Skeletal muscle tissue (tissue), 4 donors: ENCODE results near the gene PPOX. TPM values are rescaled to one million over a fixed set of nuclear protein-coding genes. Genes with fewer than 3 reads are reported as not detected.

Experiments
- H3K27ac ChIP-seq: one replicate; pipeline ENCODE4 v1.7.0; 2013; ENCODE audit warnings: mild to moderate bottlenecking, low read depth, low read length, inconsistent platforms
- H3K27me3 ChIP-seq, 3 donors: one replicate each; pipeline ENCODE4 v1.7.0; 2013; ENCODE audit warnings: low read length in 3 of 3; ENCODE audit not compliant: control insufficient read depth in 3 of 3, insufficient read depth in 3 of 3
- H3K36me3 ChIP-seq, 3 donors: one replicate each; pipeline ENCODE4 v1.7.0; 2013; ENCODE audit warnings: low read length in 3 of 3; ENCODE audit not compliant: control insufficient read depth in 3 of 3, insufficient read depth in 3 of 3
- H3K4me1 ChIP-seq, 3 donors: one replicate each; pipeline ENCODE4 v1.7.0; 2013; ENCODE audit warnings: low read length in 3 of 3, mild to moderate bottlenecking in 3 of 3; ENCODE audit not compliant: control insufficient read depth in 3 of 3, insufficient read depth in 3 of 3
- H3K4me3 ChIP-seq, 3 donors: one replicate each; pipeline ENCODE4 v1.7.0; 2013; ENCODE audit warnings: low read length in 3 of 3
- H3K9ac ChIP-seq, 3 donors: one replicate each; pipeline ENCODE4 v1.7.0; 2013; ENCODE audit warnings: low read length in 3 of 3, mild to moderate bottlenecking in 3 of 3, moderate library complexity in 2 of 3, low read depth in 1 of 3
- H3K9me3 ChIP-seq, 3 donors: one replicate each; pipeline ENCODE4 v1.7.0; 2013; ENCODE audit warnings: low read length in 3 of 3; ENCODE audit not compliant: control insufficient read depth in 3 of 3
- total RNA-seq: library from RNA; depleted of rRNA; stranded (reverse); fragments of >200 nt; gene quantifications from one replicate; pipeline ENCODE4 v1.2.3, GENCODE V29; 2014
- donor health status: Osteomylitis.

The PPOX gene
- total RNA-seq, 1 donor from 2014 or later = 13.6 TPM

- peaks cover 13 to 29% (median 24%) of the 10 kb centered on the region in 3 donors for H3K36me3 ChIP-seq
- H3K4me1 ChIP-seq = peaks cover 23 to 47% (median 44%) of the 10 kb centered on the region in 3 donors
These were observed 36.0 kb upstream of the PPOX start for GRCh38 chr1:161130266-161130665.

GRCh38 chr1:161131523-161132409 lies 34.5 kb upstream of the PPOX start:
- Histone ChIP-seq H3K4me3 (peak overlapping the region; percentile 96), H3K4me1 (peaks cover 24 to 51% (median 46%) of the 10 kb centered on the region in 3 donors), H3K27ac (peak overlapping the region; percentile 93), H3K9ac (peak overlapping the region; percentile 95 to 97 (median 96)), H3K36me3 (peaks cover 13 to 20% (median 19%) of the 10 kb centered on the region in 3 donors), H3K9me3 (no peaks in the 10 kb centered on the region), H3K27me3 (no peaks in the 10 kb centered on the region)

More at GRCh38 chr1:161130266-161130665, 36.0 kb upstream of the PPOX start:
- no peaks in the 10 kb centered on the region for H3K27me3 ChIP-seq
- no peak overlapping the region for H3K4me3 ChIP-seq
- H3K9me3 ChIP-seq = no peaks in the 10 kb centered on the region
- no peak overlapping the region for H3K9ac ChIP-seq
- H3K27ac ChIP-seq = peak overlapping the region; percentile 93

GRCh38 chr1:161132410-161133219 lies 33.6 kb upstream of the PPOX start, which contains the start of gene DEDD:
DEDD (minus strand) TSS chr1:161132667; CDS start chr1:161124462, 8,205 bp downstream.
- peak within 1 kb of the TSS; percentile 96 for H3K4me3 ChIP-seq
- peak within 1 kb of the TSS; percentile 95 to 97 (median 96) for H3K9ac ChIP-seq
- H3K36me3 ChIP-seq = peaks cover 9 to 15% (median 14%) of the 10 kb centered on the region in 3 donors
- H3K9me3 ChIP-seq = no peaks in the 10 kb centered on the region
- no peaks in the 10 kb centered on the region for H3K27me3 ChIP-seq
- H3K27ac ChIP-seq = peak within 1 kb of the TSS; percentile 93
- peaks cover 26 to 56% (median 51%) of the 10 kb centered on the region in 3 donors for H3K4me1 ChIP-seq

GRCh38 chr1:161133220-161133740 lies 32.9 kb upstream of the PPOX start:
- peaks cover 23 to 54% (median 46%) of the 10 kb centered on the region in 3 donors for H3K4me1 ChIP-seq

GRCh38 chr1:161137881-161138280 lies 28.3 kb upstream of the PPOX start:
- Histone ChIP-seq H3K27me3 (no peaks in the 10 kb centered on the region), H3K4me1 (peaks cover 14 to 30% (median 18%) of the 10 kb centered on the region in 3 donors), H3K36me3 (no peaks in the 10 kb centered on the region), H3K9ac (no peak overlapping the region), H3K9me3 (no peaks in the 10 kb centered on the region), H3K27ac (no peak overlapping the region), H3K4me3 (no peak overlapping the region)

More at GRCh38 chr1:161133220-161133740, 32.9 kb upstream of the PPOX start:
- Histone ChIP-seq H3K4me3 (peak overlapping the region; percentile 93 to 96 (median 96)), H3K9me3 (no peaks in the 10 kb centered on the region), H3K9ac (peak overlapping the region; percentile 87 to 97 (median 95)), H3K36me3 (peaks cover 6 to 11% (median 9%) of the 10 kb centered on the region in 3 donors), H3K27ac (peak overlapping the region; percentile 93), H3K27me3 (no peaks in the 10 kb centered on the region)

DNA sequence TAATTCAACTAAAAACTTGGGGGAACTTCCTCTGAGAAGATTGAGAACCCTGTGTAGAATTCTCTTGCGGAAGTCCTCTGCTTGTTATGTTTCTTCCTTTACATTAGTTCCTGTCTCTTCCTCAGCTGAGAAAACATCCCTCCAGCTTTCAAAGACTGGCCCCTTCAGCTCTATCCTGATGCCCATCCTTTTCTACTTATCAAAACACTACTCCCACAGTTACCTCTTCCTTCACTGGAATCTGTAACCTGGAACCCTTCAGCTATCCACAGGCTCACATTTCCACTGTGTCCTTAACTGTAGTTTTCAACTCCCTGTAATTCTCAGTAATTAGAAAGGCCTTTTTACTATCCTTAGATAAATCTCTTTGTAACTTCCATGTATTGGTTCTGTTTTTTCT lies 27.8 kb upstream of the PPOX start:
- Histone ChIP-seq H3K27ac (no peak overlapping the region), H3K27me3 (no peaks in the 10 kb centered on the region), H3K4me1 (peaks cover 11 to 25% (median 16%) of the 10 kb centered on the region in 3 donors), H3K9me3 (no peaks in the 10 kb centered on the region), H3K9ac (no peak overlapping the region), H3K36me3 (no peaks in the 10 kb centered on the region), H3K4me3 (no peak overlapping the region)

DNA sequence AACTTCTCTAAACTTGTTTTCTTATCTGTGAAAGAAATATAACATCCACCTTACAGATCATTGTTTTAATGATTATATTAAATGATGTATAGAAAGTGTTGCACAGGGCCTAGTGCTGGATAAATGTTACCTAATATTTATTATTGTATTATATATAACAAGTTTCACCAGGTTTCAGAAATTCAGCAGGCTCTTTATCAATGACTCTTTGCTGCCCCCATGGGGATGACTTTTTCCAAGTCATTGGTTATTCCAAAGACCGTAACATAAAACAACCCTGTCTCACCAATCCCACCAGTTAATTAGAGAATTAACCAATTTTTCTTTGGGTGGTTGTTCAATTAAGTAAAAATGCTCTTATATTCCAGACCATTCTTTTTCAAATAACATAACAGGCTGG lies 26.5 kb upstream of the PPOX start:
- Histone ChIP-seq H3K36me3 (no peaks in the 10 kb centered on the region), H3K4me1 (peaks cover 5 to 17% (median 10%) of the 10 kb centered on the region in 3 donors), H3K4me3 (no peak overlapping the region), H3K27me3 (no peaks in the 10 kb centered on the region), H3K27ac (no peak overlapping the region), H3K9ac (no peak overlapping the region), H3K9me3 (no peaks in the 10 kb centered on the region)

DNA sequence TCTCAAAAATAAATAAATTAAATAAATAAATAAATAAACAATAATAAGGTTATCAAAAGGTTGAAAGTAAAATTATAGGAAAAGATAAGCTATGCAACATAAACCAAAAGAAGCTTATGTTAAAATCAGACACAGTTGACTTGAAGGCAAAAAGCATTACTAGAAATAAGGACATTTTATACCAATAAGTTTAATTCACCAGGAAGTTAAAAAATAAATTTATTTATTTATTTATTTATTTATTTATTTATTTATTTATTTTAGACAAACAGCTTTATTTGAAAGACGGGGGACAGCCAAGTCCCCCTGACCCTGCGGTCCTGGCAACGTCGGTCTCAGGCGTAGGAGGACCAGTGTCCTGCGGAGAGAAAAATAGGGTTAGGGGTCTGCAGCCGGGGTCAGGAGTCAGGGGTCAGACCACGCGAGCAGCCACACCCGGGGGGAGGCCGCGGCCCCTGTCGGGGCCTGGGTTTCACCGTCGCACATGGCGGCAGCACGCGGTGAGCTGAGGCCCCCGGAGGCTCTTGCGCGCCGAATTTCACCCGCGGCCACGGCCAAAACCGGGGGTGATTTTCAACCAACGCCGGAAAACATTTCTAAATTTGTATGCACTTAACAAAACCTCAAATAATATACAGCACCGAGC lies 25.3 kb upstream of the PPOX start:
- H3K9ac ChIP-seq = no peak overlapping the region
- H3K27ac ChIP-seq = no peak overlapping the region
- H3K27me3 ChIP-seq = no peaks in the 10 kb centered on the region
- H3K9me3 ChIP-seq = no peaks in the 10 kb centered on the region
- H3K36me3 ChIP-seq = no peaks in the 10 kb centered on the region
- H3K4me1 ChIP-seq = peaks cover 5 to 17% (median 10%) of the 10 kb centered on the region in 3 donors
- H3K4me3 ChIP-seq = no peak overlapping the region

GRCh38 chr1:161145832-161146231 lies 20.4 kb upstream of the PPOX start:
- Histone ChIP-seq H3K36me3 (no peaks in the 10 kb centered on the region), H3K4me3 (no peak overlapping the region), H3K9me3 (no peaks in the 10 kb centered on the region), H3K27ac (no peak overlapping the region), H3K27me3 (no peaks in the 10 kb centered on the region), H3K9ac (no peak overlapping the region), H3K4me1 (no peaks in the 10 kb centered on the region)
